Heart left ventricle (tissue), 16 donors: Measurements from ENCODE around the gene MMADHC. TPM values are rescaled to one million over a fixed set of nuclear protein-coding genes. Genes with fewer than 3 reads are reported as not detected.
A peak's percentile ranks its signal among the peaks of the same experiment; 100 is the strongest.

Experiments used
- ATAC-seq, 4 donors: fragments of 200-7000 bp; cut with Tn5 transposase; one replicate each; pipeline ENCODE4 v1.9.1; 2020 to 2022; ENCODE audit warnings: moderate library complexity in 4 of 4, mild to moderate bottlenecking in 3 of 4, moderate number of reproducible peaks in 1 of 4
- DNase-seq, 5 donors: peaks; one replicate each; pipeline ENCODE4 v3.0.0-alpha.2; 2020
- H3K27ac ChIP-seq, 12 donors: fragments of 200-600 bp; sonication (generic) in 4 of 12; one replicate each; pipeline versions ENCODE4 v1.5.0 to v1.8.0; 2016 to 2022; ENCODE audit warnings: mild to moderate bottlenecking in 2 of 12
- H3K27me3 ChIP-seq, 9 donors: fragments of 200-600 bp; sonication (generic) in 2 of 9; one replicate each; pipeline versions ENCODE4 v1.5.1 to v1.8.0; 2016 to 2022; ENCODE audit warnings: mild to moderate bottlenecking in 3 of 9
- H3K36me3 ChIP-seq, 9 donors: fragments of 200-600 bp; sonication (generic) in 2 of 9; one replicate each; pipeline versions ENCODE4 v1.5.0 to v1.8.0; 2018 to 2022; ENCODE audit warnings: mild to moderate bottlenecking in 2 of 9
- H3K4me1 ChIP-seq, 12 donors: fragments of 200-600 bp; sonication (generic) in 4 of 12; one replicate each; pipeline versions ENCODE4 v1.5.0 to v1.8.0; 2016 to 2022; ENCODE audit warnings: mild to moderate bottlenecking in 3 of 12
- H3K4me3 ChIP-seq, 12 donors: fragments of 200-600 bp; sonication (generic) in 4 of 12; one replicate each; pipeline versions ENCODE4 v1.5.0 to v1.8.0; 2017 to 2022; ENCODE audit warnings: mild to moderate bottlenecking in 9 of 12, moderate library complexity in 4 of 12
- H3K9me3 ChIP-seq, 12 donors: fragments of 200-600 bp; sonication (generic) in 4 of 12; one replicate each; pipeline versions ENCODE4 v1.5.0 to v1.8.0; 2016 to 2022; ENCODE audit warnings: mild to moderate bottlenecking in 1 of 12
- CTCF ChIP-seq, 12 donors: fragments of 200-600 bp; sonication (generic) in 4 of 12; IDR thresholded peaks; one replicate each; pipeline versions ENCODE4 v1.5.0 to v1.8.0; 2018 to 2022; ENCODE audit warnings: antibody characterized with exemption in 12 of 12, mild to moderate bottlenecking in 5 of 12
- POLR2A ChIP-seq, 2 donors: fragments of 450-650 bp; IDR thresholded peaks; one replicate each; pipeline ENCODE4 v1.6.1; 2017; ENCODE audit warnings: antibody characterized with exemption in 2 of 2, mild to moderate bottlenecking in 2 of 2, moderate library complexity in 2 of 2
- WGBS, 4 donors: extraction: QIAGEN DNeasy Blood & Tissue Kit in 2 of 4; methylation state at CpG; one replicate each; pipeline versions ENCODE4 v1.1.5 to v1.1.7; 2013 to 2018; 5-methylcytosine and 5-hydroxymethylcytosine counted together
- intact Hi-C, 10 donors: fragments of 100-400 bp; cut with DNase I; formaldehyde crosslinking; loops; one replicate each; pipeline versions ENCODE4 v1.11.1 to v1.14.2; 2022
- polyA plus RNA-seq, 2 donors: library from polyadenylated mRNA; stranded (reverse); fragments of 200-250 nt; gene quantifications; one replicate each; pipeline ENCODE4 v1.2.3, GENCODE V29; 2013
- total RNA-seq, 9 donors: library from RNA; depleted of rRNA in 2 of 9; stranded (reverse); fragments of >200 nt in 2 of 9; fragmentation: NEBNext Ultra II Directional in 3 of 9; extraction: Animal tissue kit (Norgen Biotek cat#: 25700) in 3 of 9; gene quantifications; one replicate each; pipeline versions ENCODE4 v1.1.0 to v1.2.4, GENCODE V29; 2016 to 2023
- donor health status: ischemic (EF 13 %, LVEDD 7.1; RV severe dilation, severe dysfunction).
- donor health status: healthy with polysubstance abuse.
- donor health status: DM: no; HTN: yes; CAD: no.
- donor health status: DM: no; HTN: no; CAD: no.
- donor health status: ischemic (EF 25% LVEDD 6.9; RV normal size, moderate dysfunction).
- donor health status: ischemic (EF 25% LVEDD 5.7; RV mildly dilated, moderate dysfunction).
- donor health status: healthy.
- donor health status: DM: yes; HTN: yes; CAD: no.
- donor health status: ischemic (EF 35%, LVEDD 5.7; RV mildly dilated, moderate dysfunction).
- donor health status: nonischemic (EF 11% LVEDD 7.7; RV severe dilation, severe dysfunction).
- donor health status: DM: yes; HTN: yes; CAD: no.
- donor health status: PGD.
- donor health status: ischemic (EF 29% LVEDD 5.4; RV normal size, mild dysfunction).
- donor health status: nonischemic (EF 23%, LVEDD 6.1; RV moderate dilation, normal function).

MMADHC gene
- total and polyA plus RNA-seq, 11 donors = 34.0 to 152 (median 117) TPM

GRCh38 chr2:149564983-149565382 is 22.6 kb downstream of the MMADHC start:
- Histone ChIP-seq H3K4me1 (peaks cover 0 to 13% (median 0%) of the 10 kb centered on the region in 12 donors), H3K27ac (no peak overlapping the region), H3K4me3 (no peak overlapping the region), H3K36me3 (peaks cover 0 to 53% (median 39%) of the 10 kb centered on the region in 9 donors), H3K27me3 (no peaks in the 10 kb centered on the region), H3K9me3 (no peaks in the 10 kb centered on the region)
- 90 to 94% (median 92%) methylated on average over 5 of the region's 5 CpGs for WGBS, 4 donors
- intact Hi-C loops = loop anchor here in 3 of 10 donors (5.0 to 10.0 kb wide), 3 partner anchors 230 to 548 kb away; partner anchors contain the start of genes LYPD6 (in 1 of the 3) and LYPD6B (in 1 of the 3)
- ATAC-seq = no peak
- TF ChIP-seq POLR2A (IDR thresholded peaks at IDR 0.05) = no peak
- no peak for TF ChIP-seq CTCF (IDR thresholded peaks at IDR 0.05)
- DNase-seq = no peak

GRCh38 chr2:149564097-149564496 is 23.5 kb downstream of the MMADHC start:
- Histone ChIP-seq H3K4me3 (no peak overlapping the region), H3K27ac (no peak overlapping the region), H3K27me3 (no peaks in the 10 kb centered on the region), H3K9me3 (no peaks in the 10 kb centered on the region), H3K36me3 (peaks cover 0 to 44% (median 30%) of the 10 kb centered on the region in 9 donors), H3K4me1 (peaks cover 0 to 13% (median 0%) of the 10 kb centered on the region in 12 donors)
- TF ChIP-seq POLR2A (IDR thresholded peaks at IDR 0.05) = no peak
- no peak for TF ChIP-seq CTCF (IDR thresholded peaks at IDR 0.05)
- 41 to 53% (median 49%) methylated on average over 1 of the region's 1 CpG for WGBS, 4 donors
- DNase-seq (no peak), ATAC-seq (no peak)
- intact Hi-C loops = loop anchor here in 3 of 10 donors (5.0 to 10.0 kb wide), 3 partner anchors 229 to 547 kb away; partner anchors contain the start of genes LYPD6 (in 1 of the 3) and LYPD6B (in 1 of the 3)

- Histone ChIP-seq H3K4me1 (peaks cover 0 to 13% (median 0%) of the 10 kb centered on the region in 12 donors), H3K27ac (no peak overlapping the region), H3K36me3 (peaks cover 0 to 26% (median 13%) of the 10 kb centered on the region in 9 donors), H3K9me3 (no peaks in the 10 kb centered on the region), H3K27me3 (no peaks in the 10 kb centered on the region), H3K4me3 (peak overlapping the region in 2 of 12 donors; percentile 5 to 6)
- intact Hi-C loops = loop anchor here in 3 of 10 donors (5.0 to 10.0 kb wide), 3 partner anchors 228 to 545 kb away; partner anchors contain the start of genes LYPD6 (in 1 of the 3) and LYPD6B (in 1 of the 3)
- TF ChIP-seq CTCF (IDR thresholded peaks at IDR 0.05) (no peak), POLR2A (IDR thresholded peaks at IDR 0.05) (no peak)
- ATAC-seq (no peak), DNase-seq (no peak)
- 11 to 28% (median 20%) methylated on average over 2 of the region's 2 CpGs for WGBS, 4 donors
These were observed 25.3 kb downstream of the MMADHC start for GRCh38 chr2:149562324-149562723.

GRCh38 chr2:149561309-149561926 is 26.2 kb downstream of the MMADHC start:
- ATAC-seq (no peak), DNase-seq (no peak)

More at GRCh38 chr2:149561309-149561926, 26.2 kb downstream of the MMADHC start:
- peaks cover 0 to 13% (median 0%) of the 10 kb centered on the region in 12 donors for H3K4me1 ChIP-seq
- H3K9me3 ChIP-seq = no peaks in the 10 kb centered on the region
- H3K27me3 ChIP-seq = no peaks in the 10 kb centered on the region
- H3K27ac ChIP-seq = no peak overlapping the region
- H3K36me3 ChIP-seq = peaks cover 0 to 17% (median 4%) of the 10 kb centered on the region in 9 donors
- intact Hi-C loops = loop anchor here (1.0 to 10.0 kb wide), 6 partner anchors 227 to 545 kb away; partner anchors contain the start of genes LYPD6 (in 1 of the 10) and LYPD6B (in 1 of the 10)
- H3K4me3 ChIP-seq = no peak overlapping the region
- TF ChIP-seq CTCF (IDR thresholded peaks at IDR 0.05) (peak; percentile 85 to 94 (median 88)), POLR2A (IDR thresholded peaks at IDR 0.05) (no peak)
